Measurements from ENCODE around the gene TMEM203. TPM values are rescaled to one million over a fixed set of nuclear protein-coding genes. Genes with fewer than 3 reads are reported as not detected.
"Not testable (repeated sequence)": the region's sequence is repeated elsewhere in the genome, so short reads cannot be mapped to it uniquely, and the experiment has no call there.

TMEM203 gene
- total and polyA plus RNA-seq, 2 experiments from 2014 or later = 32.7 to 53.4 TPM

- Histone ChIP-seq H4K20me1 (replicated peaks; ENCODE audit: insufficient read depth) (peaks cover 16% of the 10 kb centered on the region), H3K36me3 (ENCODE audit: insufficient read depth) (no peaks in the 10 kb centered on the region), H3K27ac (ENCODE audit: low read depth) (0 out of 2 replicates have a peak overlapping the region, but pooled peaks have one; percentile 66), H3K4me2 (peak overlapping the region; percentile 99), H3F3A (replicated peaks; ENCODE audit: low read depth) (0 out of 2 replicates have a peak, but pooled peaks cover 29% of the 10 kb centered on the region), H3K4me3 (peak overlapping the region; percentile 87), H3K27me3 (ENCODE audit: insufficient read depth) (no peaks in the 10 kb centered on the region), H3K9me2 (ENCODE audit: insufficient read depth) (no peaks in the 10 kb centered on the region), H3K4me1 (ENCODE audit: insufficient read depth) (peaks cover 27% of the 10 kb centered on the region; the same call in 1 of the 2 replicates), H2AFZ (peak overlapping the region; percentile 47), H3K79me2 (replicated peaks; ENCODE audit: insufficient read depth) (peaks cover 29% of the 10 kb centered on the region)
- Mint-ChIP-seq H3K27ac (no peak overlapping the region), H3K4me1 (peaks cover 37% of the 10 kb centered on the region), H3K36me3 (ENCODE audit: low read depth) (peaks cover 31% of the 10 kb centered on the region), H3K4me3 (peak overlapping the region; percentile 81; the same call in 2 of the 3 replicates), H3K9me3 (no peaks in the 10 kb centered on the region), H3K27me3 (ENCODE audit: insufficient read depth, low read depth, poor library complexity) (peaks cover 25% of the 10 kb centered on the region)
- TF ChIP-seq ZNF331 (CRISPR knock-in tag; IDR thresholded peaks at IDR 0.05; ENCODE audit: low read depth) = no peak
- TF ChIP-seq EZH2 (IDR thresholded peaks at IDR 0.05; ENCODE audit: low read depth, unreplicated experiment) = no peak
- TF ChIP-seq NANOG (IDR thresholded peaks at IDR 0.05; ENCODE audit: borderline replicate concordance) = no peak
- no peak for TF ChIP-seq ETS1 (IDR thresholded peaks at IDR 0.05)
- TF ChIP-seq CTCF (conservative IDR thresholded peaks at IDR 0.05; ENCODE audit: low read depth in 2 of 2) = peak in 1 of 2 experiments; percentile 16; a peak in 1 of 4 replicates
- DNase-seq (ENCODE audit: low spot score) = no peak
- ATAC-seq = peak; percentile 7
Measured at GRCh38 chr9:137240318-137240840, 34.9 kb upstream of the TMEM203 start.

- Histone ChIP-seq H3K4me2 (peak overlapping the region; percentile 99), H3K4me1 (ENCODE audit: insufficient read depth) (peaks cover 26% of the 10 kb centered on the region; the same call in 1 of the 2 replicates), H3K79me2 (replicated peaks; ENCODE audit: insufficient read depth) (peaks cover 29% of the 10 kb centered on the region), H4K20me1 (replicated peaks; ENCODE audit: insufficient read depth) (peaks cover 16% of the 10 kb centered on the region), H2AFZ (peak overlapping the region; percentile 47), H3K4me3 (peak overlapping the region; percentile 87), H3F3A (replicated peaks; ENCODE audit: low read depth) (0 out of 2 replicates have a peak, but pooled peaks cover 28% of the 10 kb centered on the region)
- ATAC-seq; H3K9me2 ChIP-seq (ENCODE audit: insufficient read depth); H3K36me3 ChIP-seq (ENCODE audit: insufficient read depth); H3K27ac Mint-ChIP-seq; H3K27ac ChIP-seq (ENCODE audit: low read depth); H3K9me3 Mint-ChIP-seq; H3K27me3 ChIP-seq (ENCODE audit: insufficient read depth); DNase-seq (ENCODE audit: low spot score): not testable (repeated sequence)
- Mint-ChIP-seq H3K27me3 (ENCODE audit: insufficient read depth, low read depth, poor library complexity) (peaks cover 21% of the 10 kb centered on the region), H3K4me1 (peaks cover 38% of the 10 kb centered on the region), H3K36me3 (ENCODE audit: low read depth) (peaks cover 31% of the 10 kb centered on the region), H3K4me3 (peak overlapping the region; percentile 81)
Measured at GRCh38 chr9:137239541-137240200, 34.2 kb upstream of the TMEM203 start.
